Panc1 (cell line): ENCODE results near the gene RHOA.

ENCODE experiments used
- POLR2AphosphoS5 ChIP-seq: IDR thresholded peaks from 2 replicates; pipeline ENCODE4 v1.6.1; 2012; ENCODE audit warnings: mild to moderate bottlenecking, low read depth, low read length, moderate library complexity
- TF ChIP-seq, protein P1 (sequence below): fragments of 450-650 bp; IDR thresholded peaks from 2 replicates; pipeline ENCODE4 v1.5.1; 2017; ENCODE audit warnings: mild to moderate bottlenecking

DNA sequence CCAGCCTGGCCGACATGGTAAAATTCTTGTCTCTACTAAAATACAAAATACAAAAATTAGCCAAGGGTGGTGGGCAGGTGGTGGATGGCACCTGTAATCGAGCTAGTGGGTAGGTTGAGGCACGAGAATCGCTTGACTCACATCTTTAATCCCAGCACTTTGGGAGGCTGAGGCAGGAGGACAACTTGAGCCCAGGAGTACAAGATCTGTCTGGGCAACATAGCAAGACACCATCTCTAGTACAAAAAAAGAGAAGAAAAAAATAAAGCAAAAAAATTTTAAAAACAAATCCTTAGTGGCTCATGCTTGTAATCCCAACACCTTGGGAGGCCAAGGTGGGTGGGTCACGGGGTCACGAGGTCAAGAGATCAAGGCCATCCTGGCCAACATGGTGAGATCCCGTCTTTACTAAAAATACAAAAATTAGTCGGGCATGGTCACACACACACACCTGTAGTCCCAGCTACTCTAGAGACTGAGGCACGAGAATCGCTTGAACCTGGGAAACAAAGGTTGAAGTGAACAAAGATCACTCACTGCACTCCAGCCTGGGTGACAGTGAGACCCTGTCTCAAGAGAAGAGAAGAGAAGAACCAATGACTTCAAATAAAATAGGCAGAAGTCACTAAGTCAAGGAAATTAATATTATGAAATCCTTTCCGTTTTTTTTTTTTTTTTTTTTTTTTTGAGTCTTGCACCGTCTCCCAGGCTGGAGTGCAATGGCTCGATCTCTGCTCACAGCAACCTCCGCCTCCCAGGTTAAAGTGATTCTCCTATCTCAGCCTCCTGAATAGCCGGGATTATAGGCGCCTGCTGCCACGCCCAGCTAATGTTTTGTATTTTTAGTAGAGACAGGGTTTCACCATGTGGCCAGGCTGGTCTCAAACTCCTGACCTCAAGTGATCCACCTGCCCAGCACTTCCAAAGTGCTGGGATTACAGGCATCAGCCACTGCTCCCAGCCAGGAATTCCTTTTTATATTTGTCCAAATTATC is 4.9 kb downstream of the RHOA start:
- TF ChIP-seq, protein P1, sequence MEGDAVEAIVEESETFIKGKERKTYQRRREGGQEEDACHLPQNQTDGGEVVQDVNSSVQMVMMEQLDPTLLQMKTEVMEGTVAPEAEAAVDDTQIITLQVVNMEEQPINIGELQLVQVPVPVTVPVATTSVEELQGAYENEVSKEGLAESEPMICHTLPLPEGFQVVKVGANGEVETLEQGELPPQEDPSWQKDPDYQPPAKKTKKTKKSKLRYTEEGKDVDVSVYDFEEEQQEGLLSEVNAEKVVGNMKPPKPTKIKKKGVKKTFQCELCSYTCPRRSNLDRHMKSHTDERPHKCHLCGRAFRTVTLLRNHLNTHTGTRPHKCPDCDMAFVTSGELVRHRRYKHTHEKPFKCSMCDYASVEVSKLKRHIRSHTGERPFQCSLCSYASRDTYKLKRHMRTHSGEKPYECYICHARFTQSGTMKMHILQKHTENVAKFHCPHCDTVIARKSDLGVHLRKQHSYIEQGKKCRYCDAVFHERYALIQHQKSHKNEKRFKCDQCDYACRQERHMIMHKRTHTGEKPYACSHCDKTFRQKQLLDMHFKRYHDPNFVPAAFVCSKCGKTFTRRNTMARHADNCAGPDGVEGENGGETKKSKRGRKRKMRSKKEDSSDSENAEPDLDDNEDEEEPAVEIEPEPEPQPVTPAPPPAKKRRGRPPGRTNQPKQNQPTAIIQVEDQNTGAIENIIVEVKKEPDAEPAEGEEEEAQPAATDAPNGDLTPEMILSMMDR = no peak
- no peak for TF ChIP-seq POLR2AphosphoS5
